Measurements from ENCODE around the gene ZNF407.

ZNF407 gene

GRCh38 chr18:74834424-74835309, 237.0 kb downstream of the ZNF407 start:
- no peak for DNase-seq

- no peak for DNase-seq
Measured at GRCh38 chr18:74836296-74837139, 238.8 kb downstream of the ZNF407 start.

GRCh38 chr18:74840492-74841167, 243.0 kb downstream of the ZNF407 start:
- no peak for DNase-seq

- no peak for DNase-seq
Measured at GRCh38 chr18:74841248-74841647, 243.6 kb downstream of the ZNF407 start.

GRCh38 chr18:74849301-74849700, 251.6 kb downstream of the ZNF407 start:
- DNase-seq = no peak

GRCh38 chr18:74856434-74856833, 258.8 kb downstream of the ZNF407 start:
- no peak for DNase-seq

- no peak for DNase-seq
Measured at GRCh38 chr18:74856928-74857327, 259.3 kb downstream of the ZNF407 start.

GRCh38 chr18:74857901-74858300, 260.2 kb downstream of the ZNF407 start:
- no peak for DNase-seq

GRCh38 chr18:74861154-74861553, 263.5 kb downstream of the ZNF407 start:
- no peak for DNase-seq

- DNase-seq = no peak
Measured at GRCh38 chr18:74862094-74862493, 264.4 kb downstream of the ZNF407 start.

GRCh38 chr18:74866577-74866976, 268.9 kb downstream of the ZNF407 start:
- DNase-seq = no peak

GRCh38 chr18:74868461-74868860, 270.8 kb downstream of the ZNF407 start:
- no peak for DNase-seq

GRCh38 chr18:74869904-74870863, 272.5 kb downstream of the ZNF407 start:
- no peak for DNase-seq

GRCh38 chr18:74870950-74871349, 273.3 kb downstream of the ZNF407 start:
- DNase-seq = no peak

- DNase-seq = no peak
Measured at GRCh38 chr18:74873629-74874028, 276.0 kb downstream of the ZNF407 start.

- no peak for DNase-seq
Measured at GRCh38 chr18:74874351-74874750, 276.7 kb downstream of the ZNF407 start.

GRCh38 chr18:74876630-74877243, 279.1 kb downstream of the ZNF407 start:
- DNase-seq = no peak

GRCh38 chr18:74878267-74878666, 280.6 kb downstream of the ZNF407 start:
- DNase-seq = no peak

- no peak for DNase-seq
Measured at GRCh38 chr18:74880706-74881278, 283.1 kb downstream of the ZNF407 start.

GRCh38 chr18:74892066-74892627, 294.5 kb downstream of the ZNF407 start:
- no peak for DNase-seq

GRCh38 chr18:74895686-74896085, 298.0 kb downstream of the ZNF407 start:
- DNase-seq = no peak
